Middle frontal gyrus (tissue), 1 donor: Measurements from ENCODE around the gene FOXP1.

ENCODE experiments used
- DNase-seq: peaks from one replicate; pipeline ENCODE4 v3.0.0-alpha.2; 2015; ENCODE audit warnings: low spot score; ENCODE audit errors: extremely low spot score

Gene FOXP1

GRCh38 chr3:71583566-71584393 lies at the start of gene FOXP1:
Gene FOXP1 (minus strand): TSS chr3:71583728. CDS start chr3:71198381, 385,347 bp downstream.
- DNase-seq = peak; percentile 58

DNA sequence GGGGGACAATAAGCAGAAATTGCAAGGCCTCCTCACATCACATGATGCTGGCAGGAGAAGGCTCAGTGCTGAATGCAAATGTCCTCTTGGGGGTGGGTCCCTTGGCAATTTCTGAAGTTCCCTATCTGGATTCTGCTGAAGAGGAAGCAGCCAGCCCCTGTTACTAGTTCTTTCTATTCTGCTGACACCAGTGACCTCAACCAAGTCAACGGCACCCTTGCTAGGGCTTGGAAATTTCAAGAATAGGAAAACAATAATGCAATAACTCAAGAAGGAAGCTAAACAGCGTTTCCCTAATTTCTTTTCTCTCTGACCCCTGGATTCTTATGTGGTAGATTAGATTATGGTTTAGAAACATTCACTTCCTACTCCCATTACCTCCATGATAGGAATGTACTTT lies 46.2 kb upstream of the FOXP1 start:
- no peak for DNase-seq

DNA sequence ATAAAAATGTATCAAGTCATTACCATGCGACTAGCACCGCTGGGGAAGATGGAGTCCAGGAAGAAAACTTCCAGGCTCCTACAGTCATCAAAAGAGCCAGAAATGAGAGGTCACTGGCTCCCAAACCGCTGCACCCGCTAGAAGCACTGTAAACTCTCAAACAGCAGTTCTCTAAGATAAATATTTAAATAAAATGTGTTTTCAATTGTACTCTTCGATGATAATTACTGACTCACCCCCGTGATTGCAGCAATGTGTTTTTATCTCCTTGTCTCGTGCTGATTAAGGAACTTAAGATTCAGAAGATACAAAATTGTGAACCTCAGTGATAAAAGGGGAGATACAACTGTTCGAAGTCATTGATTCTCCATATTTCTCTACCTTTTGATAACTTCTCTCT lies 45.8 kb upstream of the FOXP1 start:
- DNase-seq = no peak

- DNase-seq = no peak
Measured at GRCh38 chr3:71628522-71628921, 45.0 kb upstream of the FOXP1 start.

- DNase-seq = no peak
Measured at GRCh38 chr3:71625676-71626075, 42.1 kb upstream of the FOXP1 start.

DNA sequence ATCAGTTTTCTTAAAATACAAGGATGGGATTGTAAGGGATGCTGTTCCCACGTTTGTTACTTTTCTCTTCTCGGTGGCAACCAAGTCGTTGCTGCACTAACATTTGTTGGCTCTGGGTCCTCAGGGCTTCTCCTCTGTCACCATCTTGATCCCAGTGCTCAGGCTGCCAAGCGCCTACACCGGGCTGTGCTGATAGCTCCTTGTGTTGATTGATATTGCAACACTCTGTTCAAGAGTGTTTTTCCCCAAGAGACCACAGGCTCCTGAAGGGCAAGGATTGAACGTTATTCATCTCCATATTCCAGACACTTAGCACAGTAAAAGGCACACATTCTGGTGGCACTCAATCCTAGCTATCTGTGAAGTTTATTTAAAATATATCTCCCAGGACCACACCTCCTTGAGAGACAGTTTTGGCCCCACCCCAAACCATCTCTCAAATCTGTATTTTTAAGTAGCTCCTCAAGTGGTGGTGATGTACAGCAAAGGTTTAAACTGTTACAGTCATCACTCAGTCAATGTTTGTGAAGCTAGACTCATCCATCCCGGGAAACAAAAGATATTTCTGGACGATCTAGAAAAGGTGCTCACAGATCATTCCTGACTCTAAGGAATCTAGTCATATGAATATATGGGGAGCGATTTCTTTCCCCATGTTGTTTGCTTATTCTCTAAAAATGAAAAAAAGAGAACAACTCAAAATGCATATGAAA lies 38.5 kb upstream of the FOXP1 start:
- peak; percentile 20 for DNase-seq

DNA sequence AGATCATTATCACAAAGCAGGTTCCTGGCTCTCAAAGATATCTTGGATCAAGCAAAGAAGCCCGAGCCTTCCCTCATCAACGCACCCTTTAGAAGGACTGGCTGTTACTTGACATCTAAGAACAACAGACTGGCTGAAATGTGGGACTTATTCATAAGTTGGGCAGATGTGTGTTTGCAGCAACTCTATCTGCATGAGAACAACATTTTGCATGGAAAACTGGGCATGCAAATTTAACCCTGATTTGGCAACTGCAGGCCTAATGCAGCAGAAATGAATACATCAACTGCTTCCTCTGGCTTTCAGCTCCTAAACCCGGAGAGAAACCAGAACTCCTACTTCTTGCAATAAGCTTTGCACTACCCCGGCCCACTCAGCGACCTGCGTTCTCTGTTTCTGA lies 35.0 kb upstream of the FOXP1 start:
- no peak for DNase-seq

GRCh38 chr3:71616571-71617021 lies 33.1 kb upstream of the FOXP1 start:
- peak; percentile 26 for DNase-seq

GRCh38 chr3:71614869-71615268 lies 31.3 kb upstream of the FOXP1 start:
- no peak for DNase-seq

GRCh38 chr3:71614426-71614825 lies 30.9 kb upstream of the FOXP1 start:
- DNase-seq = no peak

DNA sequence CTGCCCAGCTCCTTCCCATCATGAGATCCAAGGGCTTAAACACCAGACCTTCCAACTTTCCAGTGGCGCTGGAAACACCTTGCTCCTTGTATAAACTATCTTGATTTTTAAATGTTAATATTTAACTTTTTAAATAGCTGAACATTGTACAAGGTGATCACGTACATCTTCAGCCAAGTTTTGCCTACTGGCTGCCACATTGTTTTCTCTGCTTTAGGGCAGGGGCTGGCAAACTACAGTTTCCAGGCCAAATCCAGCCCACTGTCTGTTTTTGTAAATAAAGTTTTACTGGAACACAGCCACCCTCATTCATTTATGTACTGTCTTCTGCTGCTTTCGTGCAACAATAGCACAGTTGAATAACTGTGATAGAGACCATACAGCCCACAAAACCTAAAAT lies 27.6 kb upstream of the FOXP1 start:
- no peak for DNase-seq

- no peak for DNase-seq
Measured at GRCh38 chr3:71607364-71607763, 23.8 kb upstream of the FOXP1 start.

DNA sequence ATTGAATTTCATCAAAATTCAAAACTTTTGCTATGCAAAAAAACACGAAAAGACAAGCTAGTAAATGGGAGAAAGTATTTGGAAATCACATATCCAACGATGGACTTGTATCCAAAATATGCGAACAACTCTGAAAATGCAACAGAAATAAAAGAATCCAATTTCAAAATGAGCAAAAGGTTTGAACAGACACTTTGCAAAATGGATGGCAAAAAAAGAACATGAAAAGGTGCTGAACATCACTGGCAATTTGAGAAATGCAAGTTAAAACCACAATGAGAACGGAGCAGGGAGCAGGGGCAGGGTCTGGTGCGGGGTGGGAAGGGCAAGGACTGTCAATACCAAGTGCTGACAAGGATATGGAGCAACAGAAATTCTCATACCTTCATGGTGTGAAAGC lies 23.1 kb upstream of the FOXP1 start:
- no peak for DNase-seq

GRCh38 chr3:71602256-71602655 lies 18.7 kb upstream of the FOXP1 start:
- DNase-seq = no peak

- no peak for DNase-seq
Measured at GRCh38 chr3:71601811-71602210, 18.3 kb upstream of the FOXP1 start.

DNA sequence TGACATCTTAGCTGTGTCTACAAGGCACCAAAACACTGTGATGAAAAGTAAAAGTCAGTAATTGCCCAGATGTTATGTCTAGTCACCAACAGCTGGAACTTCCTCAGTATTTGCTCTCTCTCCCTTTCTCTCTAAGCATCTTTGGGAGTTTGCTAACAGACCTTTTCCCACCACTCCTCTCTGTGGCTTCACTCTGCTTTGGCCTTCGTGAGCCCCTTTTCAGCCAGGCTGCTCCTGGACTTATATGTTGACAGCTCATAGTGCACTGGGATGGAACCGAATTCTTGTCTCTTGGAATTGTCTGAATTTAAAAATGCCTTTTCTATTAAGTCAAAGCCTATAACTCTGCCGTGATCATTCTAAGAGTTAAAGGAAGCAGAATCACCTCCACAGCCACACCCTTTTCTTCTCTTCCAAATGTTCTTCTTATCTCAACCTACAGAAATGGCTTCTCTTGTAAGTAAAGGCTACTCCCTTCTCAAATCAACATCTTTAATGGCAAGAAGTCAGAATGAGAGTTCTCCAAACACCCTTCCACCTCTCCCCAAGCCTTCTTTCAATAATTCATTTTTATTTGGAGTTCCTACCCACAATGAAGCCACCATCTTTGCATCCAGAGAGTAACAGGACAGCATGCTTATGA lies 17.2 kb upstream of the FOXP1 start:
- DNase-seq = no peak

GRCh38 chr3:71599416-71599815 lies 15.9 kb upstream of the FOXP1 start:
- peak; percentile 29 for DNase-seq

- no peak for DNase-seq
Measured at GRCh38 chr3:71598292-71598691, 14.8 kb upstream of the FOXP1 start.

DNA sequence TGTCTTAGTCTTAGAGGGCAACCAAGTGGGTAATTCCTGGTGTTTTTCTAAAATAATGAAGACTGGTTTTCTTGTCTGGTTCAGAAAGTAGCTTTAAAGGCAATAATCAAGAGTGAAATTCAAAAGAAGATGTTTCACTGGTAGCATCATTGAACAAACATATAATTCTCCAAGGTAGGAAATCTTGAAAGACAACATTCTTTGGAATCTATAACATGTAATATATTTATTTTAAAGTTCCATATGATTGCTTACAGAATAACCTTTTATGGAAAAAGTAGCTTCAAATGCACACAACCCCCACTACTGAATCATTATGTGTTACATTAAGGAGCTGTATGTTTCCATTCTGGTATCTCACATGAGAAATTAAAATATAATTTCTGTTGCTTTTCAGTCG lies 13.8 kb upstream of the FOXP1 start:
- DNase-seq = no peak

DNA sequence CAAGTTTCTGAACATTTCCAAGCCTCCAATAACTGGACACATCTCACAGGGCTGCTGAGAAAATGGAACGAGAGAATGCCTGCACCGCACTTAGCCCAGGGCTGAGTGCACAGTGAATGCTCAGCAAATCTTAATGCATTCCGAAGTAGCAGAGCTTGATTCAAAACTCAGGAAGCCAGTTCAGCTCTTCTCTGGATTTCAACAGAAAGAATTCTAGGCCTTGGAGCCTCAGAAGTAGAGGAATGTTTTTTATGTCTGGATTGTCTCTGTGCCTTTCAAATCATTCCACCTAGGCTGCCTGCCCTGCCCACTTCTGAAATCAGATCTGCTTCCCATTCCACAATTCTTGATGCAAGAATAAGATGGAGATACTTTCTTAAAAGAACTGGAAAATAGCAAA lies 9.6 kb upstream of the FOXP1 start:
- no peak for DNase-seq

GRCh38 chr3:71591101-71591500 lies 7.6 kb upstream of the FOXP1 start:
- no peak for DNase-seq

GRCh38 chr3:71589132-71589531 lies 5.6 kb upstream of the FOXP1 start:
- no peak for DNase-seq
